ENCODE measurements around the gene RFX4.

The RFX4 gene

GRCh38 chr12:106671840-106672239, 89.0 kb downstream of the RFX4 start:
- Mint-ChIP-seq H3K36me3 (ENCODE audit: low read depth) (no peaks in the 10 kb centered on the region), H3K9me3 (no peaks in the 10 kb centered on the region), H3K4me3 (peak overlapping the region in 1 of 3 experiments; percentile 53), H3K4me1 (peaks cover 25% of the 10 kb centered on the region), H3K27me3 (ENCODE audit: low read depth) (peaks cover 11% of the 10 kb centered on the region), H3K27ac (peak overlapping the region in 2 of 3 experiments; percentile 4 to 83)
- TF ChIP-seq CTCF (IDR thresholded peaks at IDR 0.05; ENCODE audit: unreplicated experiment in 3 of 3): no peak

- Mint-ChIP-seq H3K4me1 (peaks cover 25% of the 10 kb centered on the region), H3K27me3 (ENCODE audit: low read depth) (peaks cover 11% of the 10 kb centered on the region), H3K9me3 (no peaks in the 10 kb centered on the region), H3K27ac (peak overlapping the region in 2 of 3 experiments; percentile 4 to 83), H3K36me3 (ENCODE audit: low read depth) (no peaks in the 10 kb centered on the region), H3K4me3 (peak overlapping the region; percentile 48 to 53 (median 49))
- no peak for TF ChIP-seq CTCF (IDR thresholded peaks at IDR 0.05; ENCODE audit: unreplicated experiment in 3 of 3)
Observed at GRCh38 chr12:106672314-106673025, 89.7 kb downstream of the RFX4 start.

- Mint-ChIP-seq H3K4me1 (peaks cover 25% of the 10 kb centered on the region), H3K36me3 (ENCODE audit: low read depth) (no peaks in the 10 kb centered on the region), H3K27ac (peak overlapping the region in 2 of 3 experiments; percentile 4 to 83), H3K4me3 (peak overlapping the region in 2 of 3 experiments; percentile 4 to 48), H3K9me3 (no peaks in the 10 kb centered on the region), H3K27me3 (ENCODE audit: low read depth) (peaks cover 11% of the 10 kb centered on the region)
- TF ChIP-seq CTCF (IDR thresholded peaks at IDR 0.05; ENCODE audit: unreplicated experiment in 3 of 3): no peak
Observed at GRCh38 chr12:106673141-106673540, 90.3 kb downstream of the RFX4 start.

- Mint-ChIP-seq H3K4me1 (peaks cover 25% of the 10 kb centered on the region), H3K4me3 (no peak overlapping the region), H3K27me3 (ENCODE audit: low read depth) (peaks cover 11% of the 10 kb centered on the region), H3K9me3 (no peaks in the 10 kb centered on the region), H3K27ac (no peak overlapping the region), H3K36me3 (ENCODE audit: low read depth) (no peaks in the 10 kb centered on the region)
- TF ChIP-seq CTCF (IDR thresholded peaks at IDR 0.05; ENCODE audit: unreplicated experiment in 3 of 3): no peak
Observed at GRCh38 chr12:106675651-106676435, 93.0 kb downstream of the RFX4 start.

GRCh38 chr12:106679574-106679973, 96.8 kb downstream of the RFX4 start:
- no peaks in the 10 kb centered on the region for H3K9me3 Mint-ChIP-seq
- H3K27me3 Mint-ChIP-seq (ENCODE audit: low read depth): peaks cover 3% of the 10 kb centered on the region
- no peaks in the 10 kb centered on the region for H3K4me1 Mint-ChIP-seq
- no peak overlapping the region for H3K27ac Mint-ChIP-seq
- no peak overlapping the region for H3K4me3 Mint-ChIP-seq
- no peaks in the 10 kb centered on the region for H3K36me3 Mint-ChIP-seq (ENCODE audit: low read depth)
- TF ChIP-seq CTCF (IDR thresholded peaks at IDR 0.05; ENCODE audit: unreplicated experiment in 3 of 3): no peak
